Subcutaneous adipose tissue (tissue), 4 donors: ENCODE data around the gene NCS1. TPM values are rescaled to one million over a fixed set of nuclear protein-coding genes. Genes with fewer than 3 reads are reported as not detected.

ENCODE experiments used
- total RNA-seq, 4 donors: library from RNA; depleted of rRNA; stranded (reverse); fragments of >200 nt; gene quantifications; one replicate each; pipeline ENCODE4 v1.1.0, GENCODE V29; 2016
- TF ChIP-seq, protein P1 (sequence below): fragments of 450-650 bp; IDR thresholded peaks from one replicate; pipeline ENCODE4 v1.5.1; 2016; ENCODE audit warnings: low read depth, mild to moderate bottlenecking, control low read depth, antibody characterized with exemption, moderate library complexity

Gene NCS1
- total RNA-seq, 4 donors from 2014 or later: 0.19 to 4.4 (median 1.8) TPM

DNA sequence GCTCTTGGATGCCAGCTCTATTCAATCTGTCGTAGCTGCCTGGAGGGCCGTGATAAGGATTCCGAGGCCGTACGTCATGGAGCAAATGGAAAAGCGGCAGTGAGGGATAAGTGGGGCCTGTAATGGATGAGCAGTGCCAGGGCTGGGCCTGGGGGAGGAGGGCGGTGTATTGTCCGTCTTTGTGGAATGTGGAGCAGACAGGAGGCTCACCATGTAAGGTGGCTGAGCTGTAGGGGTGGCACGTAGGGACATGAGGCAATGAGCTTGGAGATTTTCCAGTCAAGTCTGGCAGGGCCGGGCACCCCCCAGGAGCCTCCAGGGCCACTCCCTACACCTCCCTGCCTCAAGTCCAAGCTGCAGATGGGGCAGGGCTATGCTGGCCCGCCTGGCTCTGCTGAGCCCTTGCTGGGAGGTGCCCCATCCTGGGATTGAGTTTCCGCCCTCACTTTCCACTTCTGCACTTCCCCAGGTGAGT lies 29.2 kb downstream of the NCS1 start:
- TF ChIP-seq, protein P1, sequence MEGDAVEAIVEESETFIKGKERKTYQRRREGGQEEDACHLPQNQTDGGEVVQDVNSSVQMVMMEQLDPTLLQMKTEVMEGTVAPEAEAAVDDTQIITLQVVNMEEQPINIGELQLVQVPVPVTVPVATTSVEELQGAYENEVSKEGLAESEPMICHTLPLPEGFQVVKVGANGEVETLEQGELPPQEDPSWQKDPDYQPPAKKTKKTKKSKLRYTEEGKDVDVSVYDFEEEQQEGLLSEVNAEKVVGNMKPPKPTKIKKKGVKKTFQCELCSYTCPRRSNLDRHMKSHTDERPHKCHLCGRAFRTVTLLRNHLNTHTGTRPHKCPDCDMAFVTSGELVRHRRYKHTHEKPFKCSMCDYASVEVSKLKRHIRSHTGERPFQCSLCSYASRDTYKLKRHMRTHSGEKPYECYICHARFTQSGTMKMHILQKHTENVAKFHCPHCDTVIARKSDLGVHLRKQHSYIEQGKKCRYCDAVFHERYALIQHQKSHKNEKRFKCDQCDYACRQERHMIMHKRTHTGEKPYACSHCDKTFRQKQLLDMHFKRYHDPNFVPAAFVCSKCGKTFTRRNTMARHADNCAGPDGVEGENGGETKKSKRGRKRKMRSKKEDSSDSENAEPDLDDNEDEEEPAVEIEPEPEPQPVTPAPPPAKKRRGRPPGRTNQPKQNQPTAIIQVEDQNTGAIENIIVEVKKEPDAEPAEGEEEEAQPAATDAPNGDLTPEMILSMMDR: no peak

DNA sequence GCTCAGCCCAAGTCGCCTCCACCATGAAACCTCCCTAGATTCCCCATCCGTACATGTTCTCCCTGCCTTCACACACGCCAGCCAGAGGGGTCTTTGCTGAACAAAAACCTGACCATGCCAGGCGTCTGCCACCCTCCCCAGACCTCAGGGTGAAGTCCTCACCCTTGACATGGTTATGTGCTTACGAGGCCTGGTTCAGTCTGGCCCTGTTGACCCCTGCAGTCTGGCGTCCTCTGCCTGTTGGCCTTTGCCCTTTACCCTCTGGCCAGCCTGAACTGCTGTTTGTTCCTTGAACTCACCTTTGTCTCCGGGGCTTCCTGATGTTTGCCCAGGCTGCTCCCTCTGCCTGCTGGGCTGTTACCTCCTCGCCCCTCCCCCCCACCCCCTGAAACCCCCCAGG lies 29.8 kb downstream of the NCS1 start:
- TF ChIP-seq, protein P1: no peak

DNA sequence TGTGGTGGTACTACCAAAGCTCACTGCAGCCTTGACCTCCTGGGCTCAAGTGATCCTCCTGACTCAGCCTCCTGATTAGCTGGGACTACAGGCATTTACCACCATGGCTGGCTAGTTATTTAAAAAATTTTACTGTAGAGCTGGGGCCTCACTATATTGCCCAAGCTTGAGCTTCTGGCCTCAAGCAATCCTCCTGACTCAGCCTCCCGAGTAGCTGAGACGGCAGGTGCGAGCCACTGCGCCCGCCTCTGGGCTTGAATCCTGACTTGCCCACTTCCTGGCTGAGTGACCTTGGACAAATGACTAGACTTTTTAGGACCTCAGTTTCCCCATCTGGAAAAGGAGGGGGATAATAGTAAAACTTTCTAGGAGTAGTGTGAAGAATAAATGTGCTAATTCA lies 32.1 kb downstream of the NCS1 start:
- TF ChIP-seq, protein P1: no peak

DNA sequence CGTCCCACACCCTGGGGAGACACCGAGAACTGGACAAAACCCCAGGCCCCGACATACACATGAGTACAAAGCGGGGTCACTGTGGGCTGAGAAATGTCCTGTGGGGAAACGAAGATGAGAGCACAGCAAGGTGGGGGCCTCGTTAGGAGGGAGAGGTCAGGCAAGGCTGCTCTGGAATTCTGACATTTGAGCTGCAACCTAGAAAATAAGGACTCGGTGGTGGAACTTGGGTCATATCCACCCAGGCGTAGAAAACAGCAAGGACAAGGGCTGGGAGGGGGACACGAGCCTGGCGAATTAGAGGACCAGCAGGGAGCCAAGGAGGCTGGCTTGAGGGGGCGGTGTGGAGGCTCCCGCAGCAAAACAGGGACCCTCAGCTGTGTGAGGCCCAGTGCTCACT lies 32.8 kb downstream of the NCS1 start:
- TF ChIP-seq, protein P1: no peak

DNA sequence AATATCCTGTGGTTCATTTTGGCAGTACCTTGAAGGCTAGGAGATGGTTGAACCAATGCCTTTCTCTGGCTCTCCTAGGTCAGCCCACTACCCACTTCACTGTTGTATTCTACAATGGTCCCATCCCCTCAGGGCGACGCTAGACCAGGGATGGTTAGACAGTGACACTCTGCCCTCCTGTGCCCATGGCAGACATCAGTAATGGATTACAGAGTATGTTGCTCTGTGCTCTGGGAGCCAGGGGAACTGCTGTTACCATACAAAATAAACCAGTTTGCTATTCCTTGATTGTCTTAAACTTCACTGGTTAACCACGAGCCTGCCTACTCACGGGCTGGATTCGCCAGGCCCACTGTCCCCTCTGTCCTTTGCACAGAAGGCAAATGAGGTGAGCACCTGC lies 33.7 kb downstream of the NCS1 start:
- TF ChIP-seq, protein P1: no peak

DNA sequence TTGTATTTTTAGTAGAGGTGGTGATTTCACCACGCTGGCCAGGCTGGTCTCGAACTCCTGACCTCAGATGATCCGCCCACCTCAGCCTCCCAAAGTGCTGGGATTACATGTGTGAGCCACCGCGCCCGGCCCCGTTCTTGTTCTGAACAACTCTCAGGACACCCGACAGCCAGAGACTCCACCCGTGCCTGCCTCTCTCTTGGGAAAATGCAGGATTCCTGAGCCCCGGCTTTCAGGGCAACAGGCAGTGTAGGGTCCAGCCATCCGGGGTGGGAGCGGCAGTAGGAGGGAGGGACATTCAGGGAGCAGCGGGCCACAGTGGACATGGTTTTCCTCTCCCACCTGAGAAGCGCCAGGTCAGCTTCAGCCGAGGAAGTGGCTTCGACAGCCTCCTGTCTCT lies 34.4 kb downstream of the NCS1 start:
- TF ChIP-seq, protein P1: no peak

DNA sequence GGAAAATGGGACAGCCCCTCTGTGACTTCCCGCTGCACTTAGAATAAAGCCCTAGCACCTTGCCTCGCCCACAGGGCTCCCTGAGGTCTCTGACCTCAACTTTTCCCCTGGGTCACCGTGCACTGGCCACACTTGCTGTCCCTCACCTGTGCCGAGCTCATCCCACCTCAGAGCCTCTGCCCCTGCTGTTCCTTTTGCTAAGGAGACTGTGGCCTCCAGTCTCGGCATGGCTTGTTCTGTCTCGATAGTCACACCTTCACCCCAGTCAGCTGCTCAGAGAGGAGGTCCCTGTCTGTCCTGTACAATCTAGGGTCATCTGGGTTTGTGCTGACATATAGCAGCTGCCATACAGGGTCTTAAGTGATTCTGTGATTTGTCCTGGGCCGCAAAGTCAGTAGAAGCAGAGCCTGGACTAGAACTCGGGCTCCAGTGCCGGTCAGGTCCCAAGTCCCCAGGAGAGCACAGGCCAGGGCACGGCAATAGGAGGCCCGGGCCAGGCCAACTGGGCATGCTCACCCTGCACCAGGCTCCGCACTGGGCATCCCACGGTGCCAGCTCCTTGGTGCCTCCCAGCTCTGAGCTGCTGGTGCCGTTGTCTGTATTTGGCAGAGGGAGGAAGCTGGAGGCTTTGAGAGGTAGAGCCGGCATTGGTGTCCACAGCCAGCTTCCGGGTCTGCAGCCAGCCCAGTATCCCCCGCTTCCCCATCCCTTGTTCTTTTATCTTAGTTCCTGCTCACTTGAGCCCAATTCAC lies 35.2 kb downstream of the NCS1 start:
- TF ChIP-seq, protein P1: no peak
